Activated T-cell treated with anti-CD3 and anti-CD28 coated beads, Interleukin-2, amount 50 U/mL, for 4 hours (primary cell): Measurements from ENCODE around the gene GNAQ. TPM values are rescaled to one million over a fixed set of nuclear protein-coding genes. Genes with fewer than 3 reads are reported as not detected.

Experiments used
- ATAC-seq, 2 donors: fragments of 200-7000 bp; cut with Tn5 transposase; one replicate each; pipeline ENCODE4 v1.10.0; 2021
- DNase-seq: peaks from one replicate; pipeline ENCODE4 v3.0.0-alpha.2; 2020
- H3K27me3 Mint-ChIP-seq: one replicate; pipeline ENCODE4 v1.8.0; 2021; ENCODE audit warnings: low read depth, mixed read lengths
- H3K36me3 Mint-ChIP-seq: one replicate; pipeline ENCODE4 v1.8.0; 2022; ENCODE audit warnings: mixed read lengths; ENCODE audit not compliant: insufficient read depth
- H3K4me1 Mint-ChIP-seq: one replicate; pipeline ENCODE4 v1.8.0; 2021; ENCODE audit warnings: low read depth, mixed read lengths
- H3K4me3 Mint-ChIP-seq: one replicate; pipeline ENCODE4 v1.8.0; 2021; ENCODE audit warnings: mild to moderate bottlenecking, moderate library complexity, mixed read lengths
- H3K9me3 Mint-ChIP-seq: one replicate; pipeline ENCODE4 v1.8.0; 2021; ENCODE audit warnings: mixed read lengths
- total RNA-seq, 3 donors: library from RNA; stranded (reverse); gene quantifications; one replicate each; pipeline ENCODE4 v1.2.1, GENCODE V29; 2021

GNAQ gene
- total RNA-seq, 3 donors from 2014 or later, result 18.2 to 20.1 (median 18.9) TPM

DNA sequence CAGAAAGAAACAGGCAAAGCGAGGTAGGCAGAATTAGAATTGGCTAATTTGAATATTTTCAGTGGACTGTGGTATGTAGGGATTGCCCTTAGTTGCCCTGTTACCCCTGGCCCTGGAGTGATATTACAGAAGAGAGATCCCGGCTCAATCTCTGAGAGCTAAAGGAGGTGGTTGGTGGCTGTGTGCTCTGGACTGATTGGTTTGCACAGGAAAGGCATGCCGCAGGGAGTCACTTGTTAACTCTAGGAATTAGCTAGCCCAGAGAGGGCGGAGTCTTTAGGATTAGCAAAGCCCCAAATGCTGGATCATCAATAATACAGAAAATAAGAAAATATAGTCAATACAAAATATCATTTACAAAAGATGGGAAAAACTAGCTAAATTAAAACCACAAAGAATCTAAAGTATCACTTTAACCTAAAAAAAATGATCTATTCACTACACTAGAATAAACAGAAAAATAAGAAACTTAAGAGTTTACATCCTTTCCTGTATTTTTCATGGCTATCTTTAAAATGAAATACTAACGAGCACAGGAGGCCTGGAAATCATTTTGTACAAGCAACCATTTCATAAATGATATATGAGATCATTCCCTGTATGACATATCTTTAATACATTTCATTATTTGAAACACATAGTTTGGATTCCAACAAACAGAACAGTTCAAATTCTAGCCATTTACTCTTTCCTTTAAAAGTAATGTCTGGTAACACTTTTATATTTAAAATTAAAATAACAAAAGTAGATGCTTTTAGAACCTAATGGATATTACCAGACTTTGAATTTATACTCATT lies 71.1 kb downstream of the GNAQ start:
- Mint-ChIP-seq H3K4me3 (no peak overlapping the region), H3K27me3 (no peaks in the 10 kb centered on the region), H3K4me1 (peaks cover 51% of the 10 kb centered on the region), H3K9me3 (no peaks in the 10 kb centered on the region), H3K36me3 (no peaks in the 10 kb centered on the region)
- DNase-seq, result no peak
- no peak for ATAC-seq

- H3K4me1 Mint-ChIP-seq, result peaks cover 47% of the 10 kb centered on the region
Measured at GRCh38 chr9:77959803-77960202, 71.8 kb downstream of the GNAQ start.

DNA sequence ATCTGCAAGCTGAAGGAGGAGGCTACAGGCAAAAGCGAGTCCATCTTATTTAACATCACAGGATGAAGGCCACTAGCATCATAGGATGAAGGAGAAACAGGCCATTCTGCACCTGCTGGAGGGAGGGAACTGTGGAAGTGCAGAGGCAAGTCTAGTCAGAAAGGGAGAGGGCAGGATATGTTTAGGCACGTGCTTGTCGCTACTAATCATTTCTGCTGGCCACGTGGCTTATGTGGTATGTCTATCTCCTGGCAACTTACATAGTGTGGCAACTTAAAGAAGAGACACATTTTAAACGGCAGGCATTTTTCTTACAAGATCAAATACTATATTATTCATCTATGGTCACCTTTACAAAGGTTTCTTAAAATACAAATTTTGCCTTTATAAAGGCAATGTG lies 74.0 kb downstream of the GNAQ start:
- H3K36me3 Mint-ChIP-seq, result no peaks in the 10 kb centered on the region
- H3K27me3 Mint-ChIP-seq, result no peaks in the 10 kb centered on the region
- H3K4me1 Mint-ChIP-seq, result peaks cover 54% of the 10 kb centered on the region
- ATAC-seq (no peak), DNase-seq (no peak)
- H3K4me3 Mint-ChIP-seq, result no peak overlapping the region
- H3K9me3 Mint-ChIP-seq, result no peaks in the 10 kb centered on the region

More at GRCh38 chr9:77959803-77960202, 71.8 kb downstream of the GNAQ start:
- Mint-ChIP-seq H3K27me3 (no peaks in the 10 kb centered on the region), H3K36me3 (no peaks in the 10 kb centered on the region), H3K9me3 (no peaks in the 10 kb centered on the region), H3K4me3 (no peak overlapping the region)
- ATAC-seq, result no peak
- DNase-seq, result no peak

DNA sequence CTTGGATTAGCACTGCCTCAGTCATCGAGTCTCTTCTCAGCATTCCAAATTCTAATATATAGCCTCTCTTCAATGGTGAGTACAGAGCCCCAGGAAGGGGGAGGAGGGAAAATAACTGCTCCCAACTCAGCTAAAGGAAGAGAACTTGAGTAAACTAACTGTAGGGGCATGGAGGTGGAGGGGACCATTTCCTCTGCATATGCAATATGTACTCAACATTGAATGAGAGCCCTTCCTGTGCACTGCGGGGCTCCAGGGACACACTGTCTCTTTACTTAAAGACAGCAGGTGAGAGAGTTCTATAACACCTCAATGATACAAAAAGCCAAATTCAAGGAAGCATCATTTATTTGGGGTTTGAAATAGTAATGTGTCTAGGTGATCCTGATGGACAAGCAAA lies 75.1 kb downstream of the GNAQ start:
- peaks cover 46% of the 10 kb centered on the region for H3K4me1 Mint-ChIP-seq

DNA sequence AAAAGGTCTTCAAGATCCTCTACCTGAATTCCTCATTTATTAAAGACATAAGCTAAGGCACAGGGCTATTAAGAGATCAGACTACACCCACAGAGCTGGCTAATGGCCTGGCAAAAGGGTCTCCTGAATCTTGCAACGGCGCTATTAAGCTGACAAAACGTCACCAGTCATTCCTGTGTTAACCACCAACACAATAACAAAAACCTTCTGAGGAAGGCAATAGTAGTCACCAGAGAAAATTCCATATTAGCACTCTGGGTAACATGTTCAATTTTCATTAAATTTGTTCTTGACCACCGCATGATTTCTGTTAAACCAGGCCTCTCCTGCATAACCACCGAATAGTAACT lies 77.0 kb downstream of the GNAQ start:
- DNase-seq (no peak), ATAC-seq (no peak)
- peaks cover 44% of the 10 kb centered on the region for H3K4me1 Mint-ChIP-seq
- no peaks in the 10 kb centered on the region for H3K9me3 Mint-ChIP-seq
- no peaks in the 10 kb centered on the region for H3K27me3 Mint-ChIP-seq
- no peak overlapping the region for H3K4me3 Mint-ChIP-seq
- H3K36me3 Mint-ChIP-seq, result no peaks in the 10 kb centered on the region

More for the DNA sequence above, 75.1 kb downstream of the GNAQ start:
- Mint-ChIP-seq H3K9me3 (no peaks in the 10 kb centered on the region), H3K27me3 (no peaks in the 10 kb centered on the region), H3K36me3 (no peaks in the 10 kb centered on the region), H3K4me3 (no peak overlapping the region)
- no peak for DNase-seq
- no peak for ATAC-seq

DNA sequence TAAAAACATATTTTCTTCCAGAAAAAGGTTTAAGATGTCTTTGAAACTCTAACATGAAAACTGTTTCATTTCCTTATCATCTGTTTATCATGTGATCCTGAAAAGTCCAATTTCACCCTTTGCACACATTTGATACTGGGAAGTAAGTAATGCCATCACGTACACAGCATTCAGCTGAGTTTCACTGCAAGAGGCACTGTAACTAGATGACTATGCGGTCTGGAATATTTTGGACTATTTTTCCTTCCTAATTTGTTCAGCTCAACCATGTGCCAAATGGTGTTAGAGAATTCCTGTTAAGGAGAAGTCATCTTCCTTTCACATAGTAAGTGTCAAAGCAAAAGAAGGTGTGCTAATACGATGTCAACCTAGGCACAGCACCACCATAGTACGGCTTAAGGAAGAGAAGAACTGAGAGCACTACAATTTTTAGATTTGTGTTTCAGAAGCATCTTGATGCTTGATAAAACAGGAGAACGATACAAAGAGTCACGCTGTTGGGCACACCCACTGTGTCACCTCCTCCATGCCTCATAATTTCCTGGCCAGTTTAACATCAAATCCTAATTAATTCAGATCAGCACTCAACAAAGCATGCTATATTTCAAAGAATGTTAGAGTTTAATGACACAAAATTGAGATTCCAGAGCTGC lies 77.5 kb downstream of the GNAQ start:
- no peaks in the 10 kb centered on the region for H3K36me3 Mint-ChIP-seq
- peaks cover 43% of the 10 kb centered on the region for H3K4me1 Mint-ChIP-seq
- ATAC-seq, result no peak
- no peak for DNase-seq
- H3K9me3 Mint-ChIP-seq, result no peaks in the 10 kb centered on the region
- H3K27me3 Mint-ChIP-seq, result no peaks in the 10 kb centered on the region
- no peak overlapping the region for H3K4me3 Mint-ChIP-seq

DNA sequence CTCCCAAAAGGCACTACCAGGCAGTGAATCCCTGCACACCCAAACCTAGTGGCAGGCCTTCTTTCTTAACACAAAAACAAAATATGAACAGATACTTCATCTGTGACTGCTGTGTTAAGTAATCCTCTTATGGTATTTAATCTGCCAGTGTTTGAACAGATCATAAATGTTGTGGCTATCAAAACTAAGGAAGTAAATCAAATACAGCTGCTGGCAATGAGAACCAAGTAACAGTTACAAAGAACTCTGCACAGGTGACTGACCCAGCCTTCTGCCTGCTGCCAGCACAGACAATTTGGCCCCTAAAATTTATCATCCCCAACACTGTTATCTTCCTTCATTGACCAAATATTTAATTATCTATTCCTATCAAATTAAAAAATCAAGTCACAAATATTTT lies 78.0 kb downstream of the GNAQ start:
- Mint-ChIP-seq H3K4me1 (peaks cover 40% of the 10 kb centered on the region), H3K27me3 (no peaks in the 10 kb centered on the region)

DNA sequence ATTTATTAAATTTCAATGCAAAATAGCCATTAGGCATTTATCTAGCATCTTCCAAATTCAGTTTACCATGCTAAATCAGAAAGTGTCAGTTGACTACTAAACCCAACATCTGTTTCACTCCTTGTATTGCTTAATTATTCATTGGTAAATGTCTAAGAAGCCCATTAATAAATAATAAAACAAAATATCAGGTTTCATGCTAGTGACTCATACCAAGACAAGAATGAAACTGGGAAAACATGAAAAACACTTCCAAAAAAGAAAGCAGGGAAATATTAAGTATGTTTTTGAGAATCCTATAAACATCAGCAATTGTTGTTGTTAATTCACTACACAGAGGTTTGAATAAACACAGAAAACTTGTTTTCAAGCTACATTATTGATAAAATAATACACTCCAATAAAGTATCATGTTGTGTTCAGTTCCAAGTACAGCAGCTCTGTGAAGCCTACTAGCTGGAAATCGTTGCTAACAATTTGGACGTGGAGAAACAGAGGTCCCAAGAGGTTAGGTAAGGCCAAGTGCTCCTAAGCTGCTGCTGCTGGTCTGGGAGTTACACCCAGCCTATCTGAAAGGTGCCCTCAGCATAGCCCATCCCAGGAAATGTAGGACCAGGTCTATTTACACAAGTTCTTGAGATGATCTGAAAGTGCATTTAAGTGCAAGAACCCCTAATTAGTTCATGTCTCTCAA lies 78.8 kb downstream of the GNAQ start:
- DNase-seq (no peak), ATAC-seq (no peak)
- H3K27me3 Mint-ChIP-seq, result no peaks in the 10 kb centered on the region
- H3K4me3 Mint-ChIP-seq, result no peak overlapping the region
- H3K4me1 Mint-ChIP-seq, result peaks cover 38% of the 10 kb centered on the region
- no peaks in the 10 kb centered on the region for H3K9me3 Mint-ChIP-seq
- H3K36me3 Mint-ChIP-seq, result no peaks in the 10 kb centered on the region

More for the DNA sequence above, 78.0 kb downstream of the GNAQ start:
- no peak for ATAC-seq
- no peaks in the 10 kb centered on the region for H3K9me3 Mint-ChIP-seq
- H3K4me3 Mint-ChIP-seq, result no peak overlapping the region
- no peaks in the 10 kb centered on the region for H3K36me3 Mint-ChIP-seq
- no peak for DNase-seq

GRCh38 chr9:77951369-77951768 lies 80.2 kb downstream of the GNAQ start:
- DNase-seq (no peak), ATAC-seq (no peak)
- Mint-ChIP-seq H3K4me1 (peaks cover 40% of the 10 kb centered on the region), H3K36me3 (no peaks in the 10 kb centered on the region), H3K9me3 (no peaks in the 10 kb centered on the region), H3K27me3 (no peaks in the 10 kb centered on the region), H3K4me3 (no peak overlapping the region)

- H3K4me1 Mint-ChIP-seq, result peaks cover 54% of the 10 kb centered on the region
- no peaks in the 10 kb centered on the region for H3K36me3 Mint-ChIP-seq
- ATAC-seq, result no peak
- no peaks in the 10 kb centered on the region for H3K9me3 Mint-ChIP-seq
- H3K4me3 Mint-ChIP-seq, result no peak overlapping the region
- no peak for DNase-seq
- no peaks in the 10 kb centered on the region for H3K27me3 Mint-ChIP-seq
Measured at GRCh38 chr9:77949751-77950436, 81.7 kb downstream of the GNAQ start.

GRCh38 chr9:77947651-77948050 lies 84.0 kb downstream of the GNAQ start:
- Mint-ChIP-seq H3K4me3 (no peak overlapping the region), H3K36me3 (no peaks in the 10 kb centered on the region), H3K27me3 (no peaks in the 10 kb centered on the region), H3K9me3 (no peaks in the 10 kb centered on the region), H3K4me1 (peaks cover 54% of the 10 kb centered on the region)
- no peak for DNase-seq
- ATAC-seq, result no peak

DNA sequence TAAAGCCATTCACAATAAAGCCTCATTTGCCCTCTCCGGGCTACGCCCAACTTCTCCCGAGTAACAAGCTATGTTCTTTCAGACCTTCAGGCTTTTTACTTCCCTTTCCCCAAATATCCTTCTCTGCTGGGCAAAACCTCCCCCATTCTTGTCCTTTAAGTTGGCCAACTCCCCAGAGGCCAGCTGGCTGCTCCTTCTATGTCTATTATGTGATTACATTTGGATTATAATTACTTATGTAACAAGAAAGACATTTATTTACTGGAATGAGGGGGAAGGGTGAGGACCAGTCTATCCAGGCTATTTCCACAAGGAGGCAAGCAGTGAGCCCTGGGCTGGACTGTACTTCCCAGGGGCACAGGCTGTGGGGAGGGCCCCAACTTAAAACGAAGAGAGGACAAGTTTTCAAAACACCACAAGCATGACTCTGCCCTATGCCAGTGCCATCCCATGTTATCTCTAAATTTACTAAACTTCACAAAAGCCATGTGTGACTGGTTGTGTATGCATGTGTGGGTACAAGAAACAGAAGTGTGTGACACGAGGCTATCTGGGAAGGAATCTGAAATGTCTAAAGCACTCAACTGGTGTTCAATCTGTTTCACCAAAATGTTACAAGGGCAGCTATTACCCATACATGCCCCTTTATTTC lies 84.5 kb downstream of the GNAQ start:
- peaks cover 58% of the 10 kb centered on the region for H3K4me1 Mint-ChIP-seq
- no peaks in the 10 kb centered on the region for H3K27me3 Mint-ChIP-seq
- no peaks in the 10 kb centered on the region for H3K36me3 Mint-ChIP-seq
- H3K4me3 Mint-ChIP-seq, result no peak overlapping the region
- DNase-seq (no peak), ATAC-seq (no peak)
- H3K9me3 Mint-ChIP-seq, result no peaks in the 10 kb centered on the region

DNA sequence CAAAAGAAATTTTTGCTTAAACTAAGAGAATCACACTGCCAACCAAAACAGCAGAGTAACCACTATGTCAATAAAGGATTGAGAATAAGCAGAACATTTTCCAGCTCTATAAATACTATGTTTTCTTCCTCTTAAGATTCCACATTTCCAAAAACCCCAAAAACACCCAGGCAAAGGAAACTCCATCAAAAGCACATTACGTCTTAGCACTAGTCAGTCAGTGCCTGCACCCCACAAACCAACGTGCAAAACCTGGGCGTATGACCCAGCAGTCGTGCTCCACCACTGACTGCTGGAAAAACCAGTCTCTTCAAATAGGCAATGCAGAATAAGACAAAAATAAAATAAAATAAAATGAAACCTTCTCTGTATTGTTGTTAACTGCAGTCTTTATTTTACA lies 85.3 kb downstream of the GNAQ start:
- Mint-ChIP-seq H3K4me3 (no peak overlapping the region), H3K4me1 (peaks cover 60% of the 10 kb centered on the region), H3K36me3 (no peaks in the 10 kb centered on the region), H3K27me3 (no peaks in the 10 kb centered on the region), H3K9me3 (no peaks in the 10 kb centered on the region)
- no peak for ATAC-seq
- DNase-seq, result no peak

- ATAC-seq, result no peak
- Mint-ChIP-seq H3K4me1 (peaks cover 60% of the 10 kb centered on the region), H3K4me3 (no peak overlapping the region), H3K9me3 (no peaks in the 10 kb centered on the region), H3K27me3 (no peaks in the 10 kb centered on the region), H3K36me3 (no peaks in the 10 kb centered on the region)
- no peak for DNase-seq
Measured at GRCh38 chr9:77945798-77946197, 85.8 kb downstream of the GNAQ start.
